ENCODE data around the gene KCNH5.

The KCNH5 gene

DNA sequence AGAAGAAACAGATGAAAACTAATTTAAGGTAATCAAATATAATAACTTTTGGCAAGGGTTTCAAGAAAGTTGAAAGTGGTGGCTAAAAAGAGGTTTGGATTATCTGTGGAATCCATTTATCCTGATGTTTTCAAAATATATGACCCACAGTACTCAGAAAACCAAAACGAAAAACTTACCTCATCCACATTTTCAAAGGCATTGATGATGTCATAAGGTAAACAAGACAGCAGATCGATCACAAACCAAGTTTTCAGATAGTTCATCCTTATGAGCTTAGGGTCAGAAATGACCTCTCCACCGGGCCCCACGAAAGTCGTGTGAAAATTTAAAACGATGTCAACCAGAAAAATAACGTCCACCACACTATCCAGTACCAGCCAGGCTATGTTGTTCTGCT lies 64.6 kb downstream of the KCNH5 start:
- Mint-ChIP-seq H3K4me3 (no peak overlapping the region), H3K36me3 (ENCODE audit: insufficient read depth) (no peaks in the 10 kb centered on the region), H3K27me3 (no peaks in the 10 kb centered on the region), H3K9me3 (no peaks in the 10 kb centered on the region), H3K27ac (ENCODE audit: low read depth) (no peak overlapping the region), H3K4me1 (no peaks in the 10 kb centered on the region)
- ATAC-seq (replicated peaks; ENCODE audit: extremely low read depth, poor library complexity, severe bottlenecking): no peak
- DNase-seq (ENCODE audit: low spot score in 2 of 2): no peak

DNA sequence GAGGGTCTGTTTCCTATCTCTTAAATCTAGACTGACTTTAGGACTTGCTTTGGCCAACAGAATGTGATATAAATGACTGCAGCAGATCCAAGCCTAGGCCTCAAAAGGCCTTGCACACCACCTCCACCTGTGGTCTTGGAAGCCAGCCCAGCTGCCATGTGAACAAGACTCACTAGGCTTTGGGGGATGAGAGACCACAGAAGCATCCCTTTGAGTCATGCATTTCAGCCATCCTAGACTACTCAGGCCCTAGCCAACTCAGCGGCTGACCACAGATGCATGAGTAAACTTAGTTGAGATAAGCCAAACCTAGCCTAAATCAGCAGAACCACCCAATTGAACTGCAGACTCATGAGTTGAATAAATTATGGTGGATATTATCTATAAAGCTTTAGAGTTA lies 87.7 kb downstream of the KCNH5 start:
- ATAC-seq (replicated peaks; ENCODE audit: extremely low read depth, poor library complexity, severe bottlenecking) (no peak), DNase-seq (ENCODE audit: low spot score in 2 of 2) (no peak)
- H3K36me3 Mint-ChIP-seq (ENCODE audit: insufficient read depth): no peaks in the 10 kb centered on the region
- no peak overlapping the region for H3K27ac Mint-ChIP-seq (ENCODE audit: low read depth)
- H3K4me3 Mint-ChIP-seq: no peak overlapping the region
- no peaks in the 10 kb centered on the region for H3K27me3 Mint-ChIP-seq
- peaks cover 30% of the 10 kb centered on the region for H3K9me3 Mint-ChIP-seq
- no peaks in the 10 kb centered on the region for H3K4me1 Mint-ChIP-seq

DNA sequence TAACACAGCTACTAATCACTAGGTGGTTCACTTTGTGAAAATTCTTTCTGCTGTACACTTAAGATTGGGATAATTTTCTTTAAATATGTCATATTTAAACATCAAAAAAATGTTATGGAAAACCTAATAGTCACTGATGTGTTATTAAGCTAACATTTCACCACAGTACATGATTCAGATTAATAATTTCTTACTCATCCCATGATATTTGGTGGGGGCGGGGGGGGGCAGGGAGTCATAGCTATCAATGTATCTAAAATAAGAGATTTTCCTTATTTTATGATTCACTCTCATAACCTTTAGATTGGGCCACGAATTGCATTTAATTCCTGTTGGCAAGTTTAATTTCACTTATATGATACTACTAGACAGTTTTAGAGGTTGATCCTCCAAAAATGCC lies 88.8 kb downstream of the KCNH5 start:
- H3K36me3 Mint-ChIP-seq (ENCODE audit: insufficient read depth): no peaks in the 10 kb centered on the region
- DNase-seq (ENCODE audit: low spot score in 2 of 2): no peak
- peaks cover 25% of the 10 kb centered on the region for H3K9me3 Mint-ChIP-seq
- no peaks in the 10 kb centered on the region for H3K4me1 Mint-ChIP-seq
- no peaks in the 10 kb centered on the region for H3K27me3 Mint-ChIP-seq
- no peak overlapping the region for H3K27ac Mint-ChIP-seq (ENCODE audit: low read depth)
- ATAC-seq (replicated peaks; ENCODE audit: extremely low read depth, poor library complexity, severe bottlenecking): no peak
- no peak overlapping the region for H3K4me3 Mint-ChIP-seq

DNA sequence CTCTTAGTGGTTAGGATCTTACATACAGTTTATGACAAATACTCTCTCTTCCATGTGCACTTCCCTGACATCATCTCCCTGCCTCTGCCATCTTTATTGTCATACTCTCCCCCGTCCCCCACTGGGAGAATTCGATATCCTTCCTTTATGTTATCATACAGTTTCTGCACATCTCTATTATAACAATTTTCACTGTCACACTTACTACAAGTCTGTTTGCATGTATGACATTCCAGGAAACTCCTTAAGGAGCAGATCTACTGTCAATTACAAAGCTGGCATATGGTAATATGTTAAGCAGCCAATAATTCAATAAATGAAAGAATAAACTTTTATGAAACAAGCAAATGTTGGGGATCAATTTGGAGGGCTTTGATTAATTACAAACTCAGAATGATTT lies 91.1 kb downstream of the KCNH5 start:
- ATAC-seq (replicated peaks; ENCODE audit: extremely low read depth, poor library complexity, severe bottlenecking) (no peak), DNase-seq (ENCODE audit: low spot score in 2 of 2) (no peak)
- Mint-ChIP-seq H3K36me3 (ENCODE audit: insufficient read depth) (no peaks in the 10 kb centered on the region), H3K9me3 (peaks cover 21% of the 10 kb centered on the region), H3K27me3 (no peaks in the 10 kb centered on the region), H3K4me3 (no peak overlapping the region), H3K27ac (ENCODE audit: low read depth) (no peak overlapping the region), H3K4me1 (no peaks in the 10 kb centered on the region)

DNA sequence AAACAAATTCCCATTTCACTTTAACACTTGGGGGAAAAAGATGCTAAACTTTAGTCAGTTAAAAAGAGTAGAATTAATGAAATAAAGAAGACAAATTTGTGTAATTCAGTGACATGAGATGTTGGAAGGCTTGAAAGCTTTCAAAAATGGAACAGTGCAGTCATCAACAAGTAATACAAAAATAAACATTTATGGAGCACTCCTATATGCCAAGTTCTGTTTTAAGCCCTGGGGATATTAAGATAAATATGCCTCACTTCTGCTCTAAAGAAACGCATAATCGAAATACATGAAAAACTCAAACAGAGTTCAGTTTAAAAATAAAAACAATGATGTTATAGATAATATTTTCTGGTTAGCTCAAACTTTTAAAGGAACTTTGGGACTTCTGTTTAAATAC lies 93.0 kb downstream of the KCNH5 start:
- Mint-ChIP-seq H3K36me3 (ENCODE audit: insufficient read depth) (no peaks in the 10 kb centered on the region), H3K27ac (ENCODE audit: low read depth) (no peak overlapping the region), H3K4me3 (no peak overlapping the region), H3K27me3 (no peaks in the 10 kb centered on the region), H3K9me3 (peaks cover 14% of the 10 kb centered on the region), H3K4me1 (no peaks in the 10 kb centered on the region)
- DNase-seq (ENCODE audit: low spot score in 2 of 2): no peak
- ATAC-seq (replicated peaks; ENCODE audit: extremely low read depth, poor library complexity, severe bottlenecking): no peak

DNA sequence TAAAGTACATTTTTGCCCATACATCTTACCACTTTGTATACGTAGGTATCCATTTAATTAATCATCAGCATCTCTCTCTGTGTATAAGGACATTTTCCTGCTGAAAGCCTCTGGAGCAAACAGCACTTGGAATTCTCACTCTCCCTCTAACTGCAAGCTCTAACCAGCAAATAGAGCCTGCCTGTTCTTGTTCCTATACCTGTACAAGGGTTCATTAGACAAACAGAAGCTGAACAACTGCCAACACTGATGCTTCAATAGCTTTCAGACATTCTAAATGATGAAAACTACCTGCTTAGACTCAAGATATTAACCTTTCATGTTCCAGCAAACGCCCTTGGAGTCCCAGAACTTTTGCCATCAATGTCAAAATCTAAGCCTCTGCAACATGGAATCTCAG lies 98.0 kb downstream of the KCNH5 start:
- Mint-ChIP-seq H3K27me3 (no peaks in the 10 kb centered on the region), H3K9me3 (peaks cover 6% of the 10 kb centered on the region), H3K4me1 (no peaks in the 10 kb centered on the region), H3K4me3 (no peak overlapping the region), H3K27ac (ENCODE audit: low read depth) (no peak overlapping the region), H3K36me3 (ENCODE audit: insufficient read depth) (no peaks in the 10 kb centered on the region)
- DNase-seq (ENCODE audit: low spot score in 2 of 2) (no peak), ATAC-seq (replicated peaks; ENCODE audit: extremely low read depth, poor library complexity, severe bottlenecking) (no peak)

DNA sequence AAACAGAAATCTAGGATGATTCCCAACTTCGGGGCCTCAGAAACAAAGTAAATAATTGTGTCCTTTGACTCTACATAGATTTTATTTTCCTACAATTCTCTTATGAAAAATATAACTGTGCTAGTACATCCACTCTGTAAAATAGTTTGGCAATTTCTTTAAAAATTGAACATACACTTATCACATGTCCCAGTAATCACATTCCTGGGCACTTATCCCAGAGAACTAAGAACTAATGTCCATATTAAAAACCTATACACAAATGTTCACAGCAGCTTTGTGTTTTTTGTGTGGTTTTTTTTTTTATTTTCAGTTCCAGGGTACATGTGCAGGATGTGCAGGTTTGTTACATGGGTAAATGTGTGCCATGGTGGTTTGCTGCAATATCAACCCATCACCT lies 99.0 kb downstream of the KCNH5 start:
- Mint-ChIP-seq H3K4me1 (no peaks in the 10 kb centered on the region), H3K9me3 (peaks cover 6% of the 10 kb centered on the region)

DNA sequence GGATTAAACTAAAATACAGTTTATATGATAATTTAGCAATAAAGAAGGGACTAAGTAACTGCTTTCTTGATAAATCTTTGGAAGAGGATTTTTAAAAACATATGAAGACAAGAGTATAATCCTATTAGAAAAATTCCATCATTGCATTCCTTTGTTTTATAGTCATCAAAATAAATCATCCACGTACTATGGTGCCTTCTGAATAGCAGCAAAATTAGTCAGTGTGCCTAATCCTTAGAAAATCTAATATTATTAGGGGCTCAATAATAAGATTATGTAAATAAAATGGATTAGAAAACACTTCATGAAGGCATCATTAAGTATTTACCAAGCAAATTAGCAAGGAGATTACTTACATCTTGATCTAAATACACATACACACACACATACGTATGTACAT lies 102.1 kb downstream of the KCNH5 start:
- H3K27me3 Mint-ChIP-seq: no peaks in the 10 kb centered on the region
- no peak for ATAC-seq (replicated peaks; ENCODE audit: extremely low read depth, poor library complexity, severe bottlenecking)

More for the DNA sequence above, 99.0 kb downstream of the KCNH5 start:
- Mint-ChIP-seq H3K27ac (ENCODE audit: low read depth) (no peak overlapping the region), H3K36me3 (ENCODE audit: insufficient read depth) (no peaks in the 10 kb centered on the region), H3K4me3 (no peak overlapping the region), H3K27me3 (no peaks in the 10 kb centered on the region)
- no peak for DNase-seq (ENCODE audit: low spot score in 2 of 2)
- no peak for ATAC-seq (replicated peaks; ENCODE audit: extremely low read depth, poor library complexity, severe bottlenecking)

DNA sequence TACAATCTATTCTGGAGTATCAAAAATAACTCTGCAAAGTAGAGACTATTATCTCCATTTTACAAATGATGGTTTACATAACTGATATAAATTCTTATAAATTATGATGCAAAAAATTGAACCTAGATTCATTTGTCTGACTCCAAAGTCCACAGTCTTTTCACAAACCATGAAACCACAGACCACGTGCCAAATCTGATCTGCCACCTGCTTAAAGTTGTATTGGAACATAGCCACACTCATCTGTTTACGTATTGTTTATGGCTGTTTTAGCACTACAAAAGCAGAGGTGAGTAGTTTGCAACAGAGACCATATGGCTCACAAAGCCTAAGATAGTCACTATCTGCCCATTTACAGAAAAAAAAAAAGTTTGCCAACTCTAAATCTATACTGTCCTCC lies 105.3 kb downstream of the KCNH5 start:
- DNase-seq (ENCODE audit: low spot score in 2 of 2): no peak
- ATAC-seq (replicated peaks; ENCODE audit: extremely low read depth, poor library complexity, severe bottlenecking): no peak
- Mint-ChIP-seq H3K4me1 (no peaks in the 10 kb centered on the region), H3K27me3 (no peaks in the 10 kb centered on the region), H3K9me3 (peaks cover 4% of the 10 kb centered on the region), H3K27ac (ENCODE audit: low read depth) (no peak overlapping the region), H3K4me3 (no peak overlapping the region), H3K36me3 (ENCODE audit: insufficient read depth) (peaks cover 3% of the 10 kb centered on the region)

More for the DNA sequence above, 102.1 kb downstream of the KCNH5 start:
- DNase-seq (ENCODE audit: low spot score in 2 of 2): no peak
- H3K27ac Mint-ChIP-seq (ENCODE audit: low read depth): no peak overlapping the region
- peaks cover 6% of the 10 kb centered on the region for H3K9me3 Mint-ChIP-seq
- no peak overlapping the region for H3K4me3 Mint-ChIP-seq
- H3K4me1 Mint-ChIP-seq: no peaks in the 10 kb centered on the region
- H3K36me3 Mint-ChIP-seq (ENCODE audit: insufficient read depth): no peaks in the 10 kb centered on the region

DNA sequence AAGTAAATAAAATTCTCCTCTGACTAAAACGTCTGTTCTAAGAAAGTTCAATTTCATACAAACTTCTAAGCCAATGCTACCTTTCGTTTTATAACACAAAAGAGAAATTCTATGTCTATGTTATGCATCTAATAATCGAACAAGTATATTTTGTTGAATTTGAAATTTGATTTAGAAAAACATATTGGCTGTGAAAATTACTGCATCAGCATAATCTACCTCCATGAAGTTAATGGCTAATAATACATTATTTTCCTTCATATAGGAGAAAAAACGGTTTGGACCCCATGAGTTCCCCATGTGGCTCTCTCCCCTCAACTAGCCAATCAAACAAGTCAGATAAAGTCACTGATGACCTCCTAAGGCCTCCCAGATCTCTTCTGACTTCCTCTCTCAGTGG lies 106.5 kb downstream of the KCNH5 start:
- peaks cover 3% of the 10 kb centered on the region for H3K36me3 Mint-ChIP-seq (ENCODE audit: insufficient read depth)
- peaks cover 4% of the 10 kb centered on the region for H3K9me3 Mint-ChIP-seq
- DNase-seq (ENCODE audit: low spot score in 2 of 2) (no peak), ATAC-seq (replicated peaks; ENCODE audit: extremely low read depth, poor library complexity, severe bottlenecking) (no peak)
- no peaks in the 10 kb centered on the region for H3K27me3 Mint-ChIP-seq
- no peaks in the 10 kb centered on the region for H3K4me1 Mint-ChIP-seq
- H3K27ac Mint-ChIP-seq (ENCODE audit: low read depth): no peak overlapping the region
- H3K4me3 Mint-ChIP-seq: no peak overlapping the region

DNA sequence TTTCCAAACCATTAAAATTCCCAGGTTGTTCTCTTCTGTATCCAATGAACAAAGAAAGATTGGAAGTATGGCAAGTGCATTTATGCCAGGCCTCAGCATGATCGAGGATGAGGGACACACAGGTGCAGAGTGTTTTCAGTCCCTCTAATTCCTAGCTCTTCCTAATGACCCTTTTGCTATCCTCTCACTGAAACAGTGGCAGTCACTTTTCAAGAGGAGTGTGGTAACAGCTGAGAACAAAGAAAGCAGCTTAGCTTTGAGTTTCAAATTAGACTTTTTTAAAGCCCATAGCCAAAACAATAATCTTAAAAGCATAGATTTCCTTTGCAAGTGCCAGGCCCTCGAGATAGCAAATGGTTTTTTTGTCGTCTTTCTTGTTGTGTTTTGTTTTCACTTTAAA lies 110.8 kb downstream of the KCNH5 start:
- Mint-ChIP-seq H3K4me1 (no peaks in the 10 kb centered on the region), H3K36me3 (ENCODE audit: insufficient read depth) (peaks cover 3% of the 10 kb centered on the region), H3K27me3 (no peaks in the 10 kb centered on the region), H3K9me3 (peaks cover 4% of the 10 kb centered on the region), H3K4me3 (no peak overlapping the region), H3K27ac (ENCODE audit: low read depth) (no peak overlapping the region)
- DNase-seq (ENCODE audit: low spot score in 2 of 2) (no peak), ATAC-seq (replicated peaks; ENCODE audit: extremely low read depth, poor library complexity, severe bottlenecking) (no peak)

DNA sequence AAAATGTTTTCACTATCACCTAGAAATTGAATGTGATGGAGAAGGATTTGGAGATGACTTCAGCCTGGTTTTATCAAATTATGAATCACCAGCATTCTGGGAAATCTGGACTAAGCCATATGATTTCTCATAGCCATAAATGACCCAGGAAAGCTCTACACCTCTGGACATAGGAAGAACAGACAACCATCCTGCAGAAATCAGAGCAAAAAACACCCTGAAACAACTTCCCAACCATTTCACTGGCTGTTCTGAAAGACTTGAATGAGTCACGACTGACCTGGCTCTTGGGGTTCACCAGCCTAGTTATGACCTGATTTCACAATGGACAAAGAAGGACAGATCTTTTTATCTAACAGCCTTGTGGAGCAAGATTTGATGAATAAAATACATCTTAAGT lies 123.8 kb downstream of the KCNH5 start:
- Mint-ChIP-seq H3K9me3 (peaks cover 14% of the 10 kb centered on the region), H3K27me3 (no peaks in the 10 kb centered on the region), H3K36me3 (ENCODE audit: insufficient read depth) (no peaks in the 10 kb centered on the region), H3K27ac (ENCODE audit: low read depth) (no peak overlapping the region), H3K4me3 (no peak overlapping the region), H3K4me1 (no peaks in the 10 kb centered on the region)
- ATAC-seq (replicated peaks; ENCODE audit: extremely low read depth, poor library complexity, severe bottlenecking) (no peak), DNase-seq (ENCODE audit: low spot score in 2 of 2) (no peak)

DNA sequence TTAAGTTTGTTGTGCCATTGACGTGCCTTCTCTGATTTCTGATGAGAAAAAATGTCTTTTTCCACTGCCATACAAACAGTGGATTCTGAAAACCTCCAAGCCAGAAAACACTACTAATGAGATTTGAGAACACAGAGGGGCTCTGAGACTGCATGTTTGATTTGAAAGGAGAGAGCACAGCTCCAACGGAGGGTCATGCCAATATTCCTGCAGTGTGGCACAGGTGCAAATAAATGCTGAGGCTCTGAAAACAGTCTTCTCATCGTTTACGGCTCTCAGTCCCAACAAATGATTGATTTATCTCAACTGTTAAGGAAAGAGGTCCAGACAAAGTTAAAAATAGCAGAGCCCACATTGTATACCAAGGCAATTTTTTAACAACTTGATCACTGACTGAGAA lies 128.7 kb downstream of the KCNH5 start:
- Mint-ChIP-seq H3K36me3 (ENCODE audit: insufficient read depth) (no peaks in the 10 kb centered on the region), H3K4me3 (no peak overlapping the region), H3K9me3 (no peaks in the 10 kb centered on the region), H3K27me3 (no peaks in the 10 kb centered on the region), H3K4me1 (no peaks in the 10 kb centered on the region), H3K27ac (ENCODE audit: low read depth) (no peak overlapping the region)
- ATAC-seq (replicated peaks; ENCODE audit: extremely low read depth, poor library complexity, severe bottlenecking) (no peak), DNase-seq (ENCODE audit: low spot score in 2 of 2) (no peak)

DNA sequence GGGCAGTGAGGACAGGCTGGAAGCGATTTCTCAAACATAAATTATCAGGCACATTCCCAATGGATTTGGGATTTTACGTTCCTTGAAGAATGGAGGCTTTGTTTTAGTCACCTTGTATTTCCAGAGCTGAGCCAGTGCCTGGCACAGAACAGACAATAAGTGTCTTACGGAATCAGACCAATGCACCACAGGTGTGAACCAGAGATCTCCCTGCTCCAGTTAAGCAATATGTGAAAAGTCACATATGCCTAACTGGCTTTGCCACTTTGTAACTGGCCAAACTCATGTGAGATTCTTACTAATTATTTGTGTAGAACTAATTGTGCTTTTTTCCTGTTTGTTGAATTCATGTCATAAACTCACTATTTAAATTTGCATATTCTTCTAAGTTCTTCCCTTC lies 130.4 kb downstream of the KCNH5 start:
- DNase-seq (ENCODE audit: low spot score in 2 of 2): no peak
- Mint-ChIP-seq H3K36me3 (ENCODE audit: insufficient read depth) (no peaks in the 10 kb centered on the region), H3K27me3 (no peaks in the 10 kb centered on the region), H3K9me3 (no peaks in the 10 kb centered on the region), H3K4me3 (no peak overlapping the region), H3K27ac (ENCODE audit: low read depth) (no peak overlapping the region), H3K4me1 (no peaks in the 10 kb centered on the region)
- ATAC-seq (replicated peaks; ENCODE audit: extremely low read depth, poor library complexity, severe bottlenecking): no peak
